Prostate gland (tissue), 2 donors: ENCODE results near the gene OSBPL3. TPM values are rescaled to one million over a fixed set of nuclear protein-coding genes. Genes with fewer than 3 reads are reported as not detected.

Experiments
- DNase-seq: peaks from one replicate; pipeline ENCODE4 v3.0.0-alpha.2; 2019; ENCODE audit warnings: low spot score
- H3K27ac ChIP-seq, 2 donors: fragments of 200-600 bp; sonication (generic); 2 replicates each; pipeline ENCODE4 v1.5.1; 2017 to 2019
- H3K27me3 ChIP-seq: fragments of 200-600 bp; sonication (generic); replicated peaks from 2 replicates; pipeline ENCODE4 v1.5.1; 2019; ENCODE audit not compliant: insufficient read depth
- H3K36me3 ChIP-seq, 2 donors: fragments of 200-600 bp; sonication (generic); 1 replicate in 1 of 2; 2 replicates in 1 of 2; pipeline versions ENCODE4 v1.5.1 to v1.8.1; 2017 to 2019
- H3K4me1 ChIP-seq: fragments of 200-600 bp; sonication (generic); replicated peaks from 2 replicates; pipeline ENCODE4 v1.5.1; 2019
- H3K4me3 ChIP-seq, 2 donors: fragments of 200-600 bp; sonication (generic); 2 replicates each; pipeline ENCODE4 v1.5.1; 2017 to 2019
- H3K9me3 ChIP-seq: fragments of 200-600 bp; sonication (generic); 2 replicates; pipeline ENCODE4 v1.5.1; 2017
- CTCF ChIP-seq, 4 experiments: fragments of 200-600 bp in 2 of 4; fragments of 450-650 bp in 2 of 4; sonication (generic) in 2 of 4; IDR thresholded peaks; 1 replicate in 3 of 4; 2 replicates in 1 of 4; pipeline ENCODE4 v1.5.1; 2016 to 2019; ENCODE audit warnings: antibody characterized with exemption in 4 of 4, mild to moderate bottlenecking in 2 of 4, moderate library complexity in 2 of 4
- POLR2A ChIP-seq: fragments of 450-650 bp; IDR thresholded peaks from one replicate; pipeline ENCODE4 v1.6.1; 2016; ENCODE audit warnings: antibody characterized with exemption, mild to moderate bottlenecking
- POLR2AphosphoS5 ChIP-seq: sonication (generic); formaldehyde crosslinking; IDR thresholded peaks from one replicate; pipeline ENCODE4 v1.6.1; 2017; ENCODE audit warnings: antibody characterized with exemption
- WGBS: methylation state at CpG from one replicate; pipeline ENCODE4 v1.1.5; 2018; 5-methylcytosine and 5-hydroxymethylcytosine counted together
- intact Hi-C: fragments of 100-400 bp; cut with DNase I; formaldehyde crosslinking; loops from one replicate; pipeline ENCODE4 v1.14.2; 2022
- total RNA-seq, 2 donors: library from RNA; depleted of rRNA; stranded (reverse); fragments of >200 nt; gene quantifications; one replicate each; pipeline ENCODE4 v1.1.0, GENCODE V29; 2016

Gene OSBPL3
- total RNA-seq, 2 donors from 2014 or later: 3.1 to 6.3 TPM

GRCh38 chr7:24763303-24763901, 216.6 kb downstream of the OSBPL3 start:
- no peaks in the 10 kb centered on the region for H3K4me1 ChIP-seq
- intact Hi-C loops: no loop called here
- no peaks in the 10 kb centered on the region for H3K36me3 ChIP-seq
- TF ChIP-seq POLR2A: no peak
- no peak for TF ChIP-seq CTCF (IDR thresholded peaks at IDR 0.05)
- TF ChIP-seq POLR2AphosphoS5: no peak
- no peak for DNase-seq
- peaks cover 2% of the 10 kb centered on the region for H3K27me3 ChIP-seq
- WGBS: 58% methylated on average over 5 of the region's 5 CpGs
- H3K27ac ChIP-seq: no peak overlapping the region
- H3K9me3 ChIP-seq: no peaks in the 10 kb centered on the region
- H3K4me3 ChIP-seq: no peak overlapping the region

GRCh38 chr7:24762771-24763170, 217.2 kb downstream of the OSBPL3 start:
- 72% methylated on average over 7 of the region's 7 CpGs for WGBS
- no peak overlapping the region for H3K27ac ChIP-seq
- H3K36me3 ChIP-seq: no peaks in the 10 kb centered on the region
- no peaks in the 10 kb centered on the region for H3K4me1 ChIP-seq
- peaks cover 2% of the 10 kb centered on the region for H3K27me3 ChIP-seq
- intact Hi-C loops: no loop called here
- H3K9me3 ChIP-seq: no peaks in the 10 kb centered on the region
- H3K4me3 ChIP-seq: no peak overlapping the region
- DNase-seq: no peak
- no peak for TF ChIP-seq POLR2AphosphoS5

GRCh38 chr7:24760968-24761367, 219.0 kb downstream of the OSBPL3 start:
- no peak overlapping the region for H3K27ac ChIP-seq
- no peak overlapping the region for H3K4me3 ChIP-seq
- no peaks in the 10 kb centered on the region for H3K4me1 ChIP-seq
- intact Hi-C loops: no loop called here
- TF ChIP-seq POLR2A: no peak
- no peak for TF ChIP-seq CTCF (IDR thresholded peaks at IDR 0.05)
- no peak for TF ChIP-seq POLR2AphosphoS5
- H3K36me3 ChIP-seq: no peaks in the 10 kb centered on the region
- 96% methylated on average over 1 of the region's 1 CpG for WGBS
- DNase-seq: no peak
- H3K9me3 ChIP-seq: no peaks in the 10 kb centered on the region
- peaks cover 2% of the 10 kb centered on the region for H3K27me3 ChIP-seq

GRCh38 chr7:24757353-24758275, 222.4 kb downstream of the OSBPL3 start, which contains the start of gene GSDME:
TSS of gene GSDME (minus strand) at chr7:24757464. CDS start at chr7:24749774, 7,690 bp downstream.
- intact Hi-C loops: no loop called here
- H3K36me3 ChIP-seq: no peaks in the 10 kb centered on the region
- H3K9me3 ChIP-seq: no peaks in the 10 kb centered on the region
- 17% methylated on average over 49 of the region's 81 CpGs for WGBS
- H3K4me1 ChIP-seq: no peaks in the 10 kb centered on the region
- peak within 1 kb of the TSS; percentile 47 to 52 for H3K4me3 ChIP-seq
- H3K27ac ChIP-seq: peak within 1 kb of the TSS; percentile 59 to 77
- H3K27me3 ChIP-seq: peaks cover 2% of the 10 kb centered on the region
- no peak for DNase-seq
- no peak for TF ChIP-seq POLR2AphosphoS5
- TF ChIP-seq POLR2A: no peak
- no peak for TF ChIP-seq CTCF (IDR thresholded peaks at IDR 0.05)

GRCh38 chr7:24756545-24757352, 223.2 kb downstream of the OSBPL3 start:
- peak overlapping the region; percentile 47 to 52 for H3K4me3 ChIP-seq
- H3K4me1 ChIP-seq: no peaks in the 10 kb centered on the region
- peak; percentile 17 for DNase-seq
- H3K27ac ChIP-seq: peak overlapping the region; percentile 59 to 77
- no peaks in the 10 kb centered on the region for H3K36me3 ChIP-seq
- peaks cover 2% of the 10 kb centered on the region for H3K27me3 ChIP-seq
- 4% methylated on average over 54 of the region's 54 CpGs for WGBS
- H3K9me3 ChIP-seq: no peaks in the 10 kb centered on the region
- intact Hi-C loops: no loop called here
- TF ChIP-seq POLR2A (no peak), CTCF (IDR thresholded peaks at IDR 0.05) (no peak), POLR2AphosphoS5 (no peak)
